Epithelial cell of prostate (primary cell): Measurements from ENCODE around the gene RIPOR3.

Experiments used
- DNase-seq: peaks from one replicate; pipeline ENCODE4 v3.0.0-alpha.2; 2011; ENCODE audit warnings: low read depth, low spot score
- H3K27ac ChIP-seq: fragments of 450-650 bp; 2 replicates; pipeline ENCODE4 v1.5.1; 2017; ENCODE audit warnings: mild to moderate bottlenecking

RIPOR3 gene

DNA sequence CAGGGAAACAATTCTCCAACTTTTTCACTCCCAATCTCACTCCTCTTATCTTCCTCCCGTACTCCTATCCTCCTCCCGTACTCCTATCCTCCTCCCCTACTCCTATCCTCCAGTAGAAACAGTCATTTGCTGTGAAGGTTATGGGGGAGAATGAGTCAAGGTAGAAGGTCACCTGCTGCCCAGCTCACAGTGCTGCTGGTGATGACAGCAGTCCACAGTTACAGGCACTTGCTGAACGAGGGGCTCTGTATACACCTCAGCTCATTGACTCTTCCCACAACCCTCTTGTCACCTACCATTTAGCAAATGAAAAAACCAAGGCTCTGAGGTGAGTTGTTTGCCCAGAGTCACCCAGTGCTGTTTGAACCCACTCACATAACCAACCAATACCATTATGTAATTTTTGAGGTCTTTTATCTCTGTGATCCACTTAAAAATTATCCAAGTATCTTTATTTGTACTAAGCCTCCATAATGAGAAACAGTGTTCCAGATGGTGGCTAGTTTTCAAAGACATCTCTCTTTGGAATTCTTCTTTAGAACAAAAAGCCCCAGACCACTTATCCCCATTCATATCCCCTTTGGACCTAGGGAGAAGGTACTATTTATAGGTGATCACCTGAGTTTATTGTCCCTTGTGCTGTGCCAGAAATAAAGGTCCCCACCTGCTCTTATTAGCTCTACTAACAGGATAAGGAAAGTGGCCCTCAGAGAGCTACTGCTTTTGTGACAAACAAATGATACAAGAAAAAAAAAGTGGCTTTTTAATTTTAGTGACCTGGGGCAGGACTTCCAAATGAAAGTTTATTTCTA lies 128.0 kb downstream of the RIPOR3 start:
- DNase-seq: no peak
- no peak overlapping the region for H3K27ac ChIP-seq

- H3K27ac ChIP-seq: peak overlapping the region; percentile 81
- no peak for DNase-seq
Measured at GRCh38 chr20:50562262-50562701, 129.1 kb downstream of the RIPOR3 start.

- H3K27ac ChIP-seq: peak overlapping the region; percentile 81
- DNase-seq: peak; percentile 70
Measured at GRCh38 chr20:50561379-50562078, 129.8 kb downstream of the RIPOR3 start.

DNA sequence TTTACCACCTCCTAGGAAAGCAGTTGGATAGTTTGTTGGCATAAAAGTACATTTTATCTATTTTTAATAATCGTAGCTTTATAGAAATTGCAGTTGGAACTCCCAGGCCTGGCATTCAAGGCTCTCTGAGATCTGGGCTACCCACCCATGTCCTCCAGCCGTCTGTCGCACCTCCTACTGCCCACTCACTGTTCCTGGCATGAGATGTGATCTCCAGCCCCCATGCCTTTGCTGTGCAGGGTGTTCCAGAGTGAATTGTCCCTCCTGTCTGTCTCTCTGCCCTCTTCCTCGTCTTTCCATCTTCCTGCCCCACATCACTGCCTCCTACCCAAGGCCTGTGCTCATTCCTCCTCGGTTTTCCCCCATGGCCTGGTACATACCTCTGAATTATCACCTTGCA lies 130.5 kb downstream of the RIPOR3 start:
- no peak for DNase-seq
- H3K27ac ChIP-seq: peak overlapping the region; percentile 81

DNA sequence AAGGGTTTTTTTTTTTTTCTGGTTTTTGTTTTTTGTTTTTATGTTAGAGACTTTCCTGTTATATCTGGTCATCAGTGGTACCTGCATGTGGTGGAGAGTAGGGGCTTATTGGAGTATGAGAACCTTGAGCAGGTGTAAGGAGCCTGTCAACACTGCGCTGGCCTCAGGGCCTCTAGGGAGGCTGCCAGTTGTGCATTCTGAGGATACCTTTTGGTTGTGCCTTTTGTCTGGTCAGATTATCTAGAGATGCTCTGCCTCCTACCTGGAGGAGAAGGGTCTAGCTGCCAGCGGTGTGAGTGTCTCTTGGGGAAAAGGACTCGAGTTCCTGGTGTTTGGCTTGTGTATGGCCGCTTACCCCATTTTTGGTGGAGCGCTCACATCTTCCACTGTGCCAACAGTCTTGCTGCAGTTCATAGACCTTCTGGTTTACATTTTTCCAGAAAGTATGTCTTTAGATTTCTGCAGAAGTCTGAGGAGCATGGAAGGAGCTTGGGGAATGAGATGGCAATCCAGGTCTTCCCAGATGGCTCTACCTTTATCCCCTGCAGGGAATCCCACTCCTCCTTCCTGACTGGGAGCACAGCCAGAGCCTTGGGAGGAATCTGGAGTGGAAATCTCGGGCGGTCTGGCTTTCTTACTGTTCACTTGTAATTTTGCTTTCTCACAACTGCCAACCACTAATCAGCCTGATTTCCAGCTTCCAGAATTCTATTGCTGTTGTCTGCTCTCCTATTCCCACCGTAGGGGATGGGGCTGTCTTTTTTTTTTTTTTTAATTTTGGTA lies 131.3 kb downstream of the RIPOR3 start:
- H3K27ac ChIP-seq: peak overlapping the region; percentile 81
- no peak for DNase-seq

GRCh38 chr20:50559149-50559548 lies 132.2 kb downstream of the RIPOR3 start:
- DNase-seq: no peak
- H3K27ac ChIP-seq: no peak overlapping the region

DNA sequence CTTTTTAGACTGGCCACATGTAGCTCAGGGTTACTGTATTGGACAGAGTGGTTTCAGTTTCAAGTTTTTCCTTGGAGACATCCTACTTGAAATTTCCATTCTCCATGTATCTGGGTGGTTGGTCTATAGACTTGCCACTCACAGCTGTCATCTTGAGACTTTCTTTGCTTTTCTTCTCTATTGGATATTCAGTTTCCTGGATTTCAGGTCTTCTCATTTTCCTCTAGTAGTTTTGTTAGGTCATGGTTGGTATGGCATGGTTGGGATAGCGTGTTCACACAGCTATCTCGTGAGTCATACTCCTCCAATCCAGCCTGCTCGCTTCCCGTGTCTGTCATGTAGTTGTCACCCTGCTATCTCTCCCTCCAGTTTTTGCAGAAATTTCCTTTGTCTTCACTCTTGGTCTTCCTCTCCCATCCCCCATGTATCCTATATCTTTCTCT lies 132.8 kb downstream of the RIPOR3 start:
- H3K27ac ChIP-seq: peak overlapping the region; percentile 39
- DNase-seq: peak; percentile 50

DNA sequence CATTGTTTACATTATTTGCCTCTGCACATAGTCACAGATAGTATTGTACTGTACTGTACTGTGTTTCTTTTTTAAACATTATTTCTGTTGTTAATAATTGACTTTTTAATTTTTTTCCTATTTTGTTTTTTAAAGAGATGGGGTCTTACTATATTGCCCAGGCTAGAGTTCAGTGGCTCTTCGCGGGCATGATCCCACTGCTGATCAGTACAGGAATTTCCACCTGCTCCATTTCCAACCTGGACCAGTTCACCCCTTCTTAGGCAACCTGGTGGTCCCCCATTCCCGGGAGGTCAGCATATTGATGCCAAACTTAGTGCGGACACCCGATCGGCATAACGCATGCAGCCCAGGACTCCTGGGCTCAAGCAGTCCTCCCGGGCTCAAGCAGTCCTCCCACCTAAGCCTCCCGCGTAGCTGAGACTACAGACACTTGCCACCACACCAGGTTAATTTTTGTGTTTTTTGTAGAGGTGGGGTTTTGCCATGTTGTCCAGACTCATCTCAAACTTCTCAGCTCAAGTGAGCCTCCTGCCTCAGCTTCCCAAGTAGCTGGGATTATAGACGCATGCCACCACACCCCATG lies 133.7 kb downstream of the RIPOR3 start:
- H3K27ac ChIP-seq: peak overlapping the region; percentile 39
- DNase-seq: no peak

- H3K27ac ChIP-seq: no peak overlapping the region
Measured at GRCh38 chr20:50555662-50556061, 135.7 kb downstream of the RIPOR3 start.

DNA sequence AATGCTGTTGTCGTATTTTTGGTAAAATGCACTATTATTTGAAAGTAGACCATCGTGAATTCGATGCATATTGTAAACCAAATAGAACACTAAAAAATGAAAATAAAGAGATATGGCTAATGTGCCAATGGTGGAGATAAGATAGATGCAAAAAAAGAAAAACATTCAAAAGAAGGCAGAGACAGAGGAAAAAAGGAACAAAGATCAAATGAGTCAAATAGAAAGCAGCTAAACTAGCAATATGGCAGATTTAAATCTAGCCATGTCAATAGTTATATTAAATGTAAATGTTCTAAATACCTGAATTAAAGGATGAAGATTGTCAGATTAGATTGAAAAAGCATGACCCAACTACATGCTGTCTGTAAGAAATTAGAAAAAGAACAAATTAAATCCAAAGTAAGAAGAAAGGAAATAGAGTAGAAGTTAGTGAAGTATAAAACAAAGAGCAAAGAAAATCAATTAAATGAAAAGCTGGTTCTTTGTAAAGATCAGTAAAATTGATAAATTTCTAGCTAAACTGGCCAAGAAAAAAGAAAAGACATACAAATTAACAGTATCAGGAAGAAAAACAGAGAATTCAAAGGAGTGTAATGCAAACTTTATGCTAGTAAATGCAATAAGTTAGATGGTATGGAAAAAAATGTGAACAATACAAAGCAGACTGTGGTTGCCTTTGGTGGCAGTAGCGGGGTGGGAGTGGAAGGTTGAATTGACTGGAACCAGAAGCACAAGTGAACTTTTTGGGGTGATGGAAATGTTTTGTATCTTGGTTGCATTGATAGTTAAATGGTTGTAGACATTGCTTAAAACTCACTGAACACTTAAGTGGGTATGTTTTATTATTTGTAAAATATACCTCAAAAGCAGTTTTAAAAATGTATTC lies 136.4 kb downstream of the RIPOR3 start:
- no peak overlapping the region for H3K27ac ChIP-seq
- DNase-seq: no peak

More at GRCh38 chr20:50555662-50556061, 135.7 kb downstream of the RIPOR3 start:
- DNase-seq: no peak

- H3K27ac ChIP-seq: no peak overlapping the region
- no peak for DNase-seq
Measured at GRCh38 chr20:50552979-50553378, 138.4 kb downstream of the RIPOR3 start.

DNA sequence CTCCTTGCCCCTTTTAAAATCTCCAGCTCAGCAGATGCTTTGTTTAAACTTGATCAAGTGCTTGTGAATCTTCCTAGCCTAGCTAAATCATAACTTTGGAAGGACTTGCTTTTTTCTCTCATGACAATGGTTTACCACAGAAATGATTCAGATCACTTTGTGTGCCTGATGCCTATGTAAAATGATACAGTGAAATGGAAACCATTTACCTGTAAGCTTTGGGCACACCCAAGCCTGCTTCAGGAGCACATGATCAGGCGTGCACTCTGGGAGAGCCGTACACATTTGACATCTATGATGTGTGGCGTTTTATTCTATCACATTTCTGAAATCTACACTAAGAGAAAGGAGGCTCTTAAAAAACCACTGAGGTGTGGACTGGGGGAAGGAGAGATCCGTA lies 140.1 kb downstream of the RIPOR3 start:
- H3K27ac ChIP-seq: peak overlapping the region; percentile 43
- peak; percentile 48 for DNase-seq

DNA sequence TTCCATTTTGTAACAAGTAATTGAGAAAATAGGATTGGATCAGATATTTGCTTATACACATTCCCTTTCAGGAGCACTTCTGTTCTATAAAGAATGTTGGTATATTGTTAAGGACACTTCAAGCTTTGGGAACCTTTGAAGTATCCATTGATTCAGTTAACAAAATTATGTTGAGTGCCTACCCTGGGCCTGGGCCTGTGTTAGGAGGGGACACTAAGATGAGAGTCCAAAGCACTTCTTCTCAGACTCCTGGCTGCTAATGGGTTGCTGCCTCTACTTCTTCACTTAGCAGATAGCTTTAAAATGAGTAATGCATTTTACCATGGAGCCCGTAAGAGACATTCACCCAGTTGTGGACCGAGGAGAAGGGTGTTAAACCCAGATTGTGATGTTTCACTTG lies 140.8 kb downstream of the RIPOR3 start:
- peak overlapping the region; percentile 43 for H3K27ac ChIP-seq
- no peak for DNase-seq

DNA sequence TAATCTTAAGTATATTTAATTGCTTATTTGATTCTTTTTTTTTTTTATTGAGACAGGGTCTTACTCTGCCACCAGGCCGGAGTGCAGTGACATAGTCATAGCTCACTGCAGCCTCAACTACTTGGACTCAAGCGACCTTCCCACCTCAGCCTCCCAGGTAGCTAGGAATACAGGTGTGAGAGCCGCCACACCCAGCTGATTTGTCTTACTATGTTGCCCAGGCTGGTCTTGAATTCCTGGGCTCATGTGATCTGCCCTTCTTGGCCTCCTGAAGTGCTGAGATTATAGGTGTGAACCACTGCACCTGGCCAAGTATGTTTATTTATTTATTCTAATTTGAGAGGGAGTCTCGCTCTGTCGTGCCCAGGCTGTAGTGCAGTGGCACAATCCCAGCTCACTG lies 142.9 kb downstream of the RIPOR3 start:
- no peak overlapping the region for H3K27ac ChIP-seq

GRCh38 chr20:50547964-50548363 lies 143.4 kb downstream of the RIPOR3 start:
- H3K27ac ChIP-seq: no peak overlapping the region
- no peak for DNase-seq

More for the DNA sequence above, 142.9 kb downstream of the RIPOR3 start:
- DNase-seq: no peak

- H3K27ac ChIP-seq: no peak overlapping the region
- no peak for DNase-seq
Measured at GRCh38 chr20:50546729-50547314, 144.5 kb downstream of the RIPOR3 start.

- no peak overlapping the region for H3K27ac ChIP-seq
- DNase-seq: no peak
Measured at GRCh38 chr20:50545126-50545525, 146.2 kb downstream of the RIPOR3 start.

DNA sequence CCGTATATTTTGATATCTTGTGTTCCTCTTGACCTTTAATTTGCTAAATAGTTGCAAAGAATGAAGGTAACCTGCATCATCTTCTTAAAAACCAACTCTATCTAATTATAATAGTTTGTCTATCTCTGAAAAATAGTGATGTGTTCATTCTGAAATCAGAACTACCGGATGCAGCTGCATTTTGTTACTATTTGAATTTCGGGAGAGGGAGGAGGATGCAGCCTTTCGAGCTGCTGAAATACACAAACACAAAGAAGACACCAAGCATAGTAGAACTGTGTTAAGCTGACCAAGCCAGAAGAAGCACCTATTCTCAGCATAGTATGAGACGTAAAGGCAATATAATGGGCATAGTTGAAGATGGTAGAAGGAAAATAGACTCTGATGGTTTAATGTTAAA lies 148.0 kb downstream of the RIPOR3 start:
- no peak for DNase-seq
- no peak overlapping the region for H3K27ac ChIP-seq

- H3K27ac ChIP-seq: peak overlapping the region; percentile 15
Measured at GRCh38 chr20:50541606-50542041, 149.7 kb downstream of the RIPOR3 start.

More at GRCh38 chr20:50541606-50542041, 149.7 kb downstream of the RIPOR3 start:
- no peak for DNase-seq
